HEK293 (cell line): ENCODE data around the gene UTP14C.

Source experiments
- CTCF ChIA-PET: fragments of 350-600 bp; formaldehyde crosslinking; extraction: SDS; loops from one replicate; lab custom pipeline; 2021; ENCODE audit warnings: antibody characterized with exemption; lab: Yijun Ruan, JAX
- POLR2A ChIA-PET: fragments of 300-600 bp; formaldehyde crosslinking; extraction: SDS; loops from one replicate; lab custom pipeline; 2020; ENCODE audit warnings: antibody characterized with exemption, inconsistent platforms; lab: Yijun Ruan, JAX
- H3K27ac ChIP-seq: fragments of 200-500 bp; sonication (Bioruptor generic); 2 replicates; pipeline ENCODE4 v1.5.1; 2014; ENCODE audit warnings: low read depth, low read length, control low read depth, inconsistent platforms; ENCODE audit errors: extremely low read depth
- H3K36me3 ChIP-seq, 2 experiments: fragments of 200-500 bp in 1 of 2; sonication (Bioruptor generic) in 1 of 2; 1 replicate in 1 of 2; 2 replicates in 1 of 2; pipeline ENCODE4 v1.5.1; 2014 to 2017; ENCODE audit warnings: inconsistent platforms in 2 of 2, low read length in 2 of 2; ENCODE audit not compliant: control insufficient read depth in 2 of 2, insufficient read depth in 1 of 2
- H3K4me1 ChIP-seq: fragments of 200-500 bp; sonication (Bioruptor generic); 2 replicates; pipeline ENCODE4 v1.5.1; 2014; ENCODE audit warnings: mild to moderate bottlenecking, low read length, inconsistent platforms; ENCODE audit not compliant: control insufficient read depth, insufficient read depth
- H3K4me3 ChIP-seq: 2 replicates; pipeline ENCODE4 v1.5.1; 2011; ENCODE audit warnings: low read depth, mild to moderate bottlenecking, control low read depth, low read length, moderate library complexity
- H3K9me3 ChIP-seq: fragments of 200-500 bp; sonication (Bioruptor generic); 2 replicates; pipeline ENCODE4 v1.5.1; 2014; ENCODE audit warnings: low read depth, low read length, inconsistent platforms; ENCODE audit not compliant: control insufficient read depth, insufficient read depth
- FEZF1 ChIP-seq: fragments of 450-650 bp; formaldehyde crosslinking; IDR thresholded peaks from 2 replicates; pipeline ENCODE4 v1.5.1; 2016; ENCODE audit warnings: missing biosample characterization, missing genetic modification characterization
- REPIN1 ChIP-seq: fragments of 450-650 bp; formaldehyde crosslinking; IDR thresholded peaks from 2 replicates; pipeline ENCODE4 v1.5.1; 2017; ENCODE audit warnings: missing biosample characterization, missing genetic modification characterization, low read depth
- SETDB1 ChIP-seq: IDR thresholded peaks from one replicate; pipeline ENCODE4 v1.6.1; 2017; ENCODE audit warnings: mild to moderate bottlenecking, low read length, moderate library complexity, mixed read lengths; ENCODE audit not compliant: insufficient read length
- ZNF112 ChIP-seq: fragments of 450-650 bp; formaldehyde crosslinking; IDR thresholded peaks from 2 replicates; pipeline ENCODE4 v1.5.0; 2017; ENCODE audit warnings: missing biosample characterization, missing genetic modification characterization
- ZNF155 ChIP-seq: fragments of 450-650 bp; formaldehyde crosslinking; IDR thresholded peaks from 2 replicates; pipeline ENCODE4 v1.5.1; 2016; ENCODE audit warnings: missing biosample characterization, missing genetic modification characterization
- ZNF19 ChIP-seq: fragments of 450-650 bp; formaldehyde crosslinking; IDR thresholded peaks from 2 replicates; pipeline ENCODE4; 2016; ENCODE audit warnings: missing biosample characterization, missing genetic modification characterization, low read depth
- ZNF248 ChIP-seq: fragments of 450-650 bp; formaldehyde crosslinking; IDR thresholded peaks from 2 replicates; pipeline ENCODE4 v1.5.1; 2017; ENCODE audit warnings: missing biosample characterization, missing genetic modification characterization
- ZNF354C ChIP-seq: fragments of 450-650 bp; formaldehyde crosslinking; IDR thresholded peaks from 2 replicates; pipeline ENCODE4 v1.5.1; 2016; ENCODE audit warnings: missing biosample characterization, missing genetic modification characterization, low read depth, borderline replicate concordance
- ZNF433 ChIP-seq: fragments of 450-650 bp; formaldehyde crosslinking; IDR thresholded peaks from 2 replicates; pipeline ENCODE4 v1.5.1; 2016; ENCODE audit warnings: missing biosample characterization, missing genetic modification characterization, low read depth
- ZNF501 ChIP-seq: fragments of 450-650 bp; formaldehyde crosslinking; IDR thresholded peaks from 2 replicates; pipeline ENCODE4 v1.5.1; 2016; ENCODE audit warnings: missing biosample characterization, missing genetic modification characterization
- TF ChIP-seq, protein P1 (sequence below): fragments of 450-650 bp; formaldehyde crosslinking; IDR thresholded peaks from 2 replicates; pipeline ENCODE4 v1.5.1; 2016; ENCODE audit warnings: missing biosample characterization, missing genetic modification characterization
- TF ChIP-seq, protein P2 (sequence below): fragments of 450-650 bp; formaldehyde crosslinking; optimal IDR thresholded peaks from 2 replicates; pipeline ENCODE3; 2016; ENCODE audit warnings: missing biosample characterization, mild to moderate bottlenecking, missing genetic modification characterization
- TF ChIP-seq, protein P3 (sequence below): fragments of 450-650 bp; formaldehyde crosslinking; IDR thresholded peaks from 2 replicates; pipeline ENCODE4 v1.5.1; 2017; ENCODE audit warnings: missing biosample characterization, missing genetic modification characterization
- TF ChIP-seq, protein P4 (sequence below): fragments of 450-650 bp; IDR thresholded peaks from 2 replicates; pipeline ENCODE4 v1.5.1; 2018; ENCODE audit warnings: missing biosample characterization, mild to moderate bottlenecking, missing genetic modification characterization
- TF ChIP-seq, protein P5 (sequence below): fragments of 450-650 bp; formaldehyde crosslinking; IDR thresholded peaks from 2 replicates; pipeline ENCODE4 v1.5.1; 2016; ENCODE audit warnings: missing biosample characterization, missing genetic modification characterization
- TF ChIP-seq, protein P6 (sequence below): fragments of 450-650 bp; formaldehyde crosslinking; IDR thresholded peaks from 2 replicates; pipeline ENCODE4 v1.5.1; 2016; ENCODE audit warnings: missing biosample characterization, missing genetic modification characterization

Gene UTP14C

DNA sequence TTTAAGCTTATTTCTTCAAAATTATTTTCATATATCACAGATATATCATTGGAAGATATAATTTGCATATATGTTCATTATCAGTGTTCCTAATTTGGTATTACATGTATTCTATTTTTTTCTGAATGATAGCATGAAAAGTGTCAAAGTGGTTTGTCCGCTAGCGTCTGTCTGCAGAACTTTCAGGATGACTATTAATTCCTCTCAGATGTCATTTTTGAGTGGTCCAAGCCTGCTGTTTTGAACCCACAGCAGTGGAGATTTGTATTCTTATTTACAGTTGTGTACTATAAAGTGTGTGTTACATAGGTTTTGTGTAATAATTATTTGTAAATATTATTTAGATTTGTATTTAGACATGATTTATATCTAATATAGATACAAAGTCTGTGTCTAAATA, 8.5 kb downstream of the UTP14C start:
- H3K27ac ChIP-seq = no peak overlapping the region
- POLR2A ChIA-PET = interaction anchor here (2.0 kb wide), 1 partner anchor 21 kb away, joined by 6 read pairs; the partner anchor contains the start of gene ALG11
- H3K4me1 ChIP-seq = no peaks in the 10 kb centered on the region
- TF ChIP-seq, protein P1, sequence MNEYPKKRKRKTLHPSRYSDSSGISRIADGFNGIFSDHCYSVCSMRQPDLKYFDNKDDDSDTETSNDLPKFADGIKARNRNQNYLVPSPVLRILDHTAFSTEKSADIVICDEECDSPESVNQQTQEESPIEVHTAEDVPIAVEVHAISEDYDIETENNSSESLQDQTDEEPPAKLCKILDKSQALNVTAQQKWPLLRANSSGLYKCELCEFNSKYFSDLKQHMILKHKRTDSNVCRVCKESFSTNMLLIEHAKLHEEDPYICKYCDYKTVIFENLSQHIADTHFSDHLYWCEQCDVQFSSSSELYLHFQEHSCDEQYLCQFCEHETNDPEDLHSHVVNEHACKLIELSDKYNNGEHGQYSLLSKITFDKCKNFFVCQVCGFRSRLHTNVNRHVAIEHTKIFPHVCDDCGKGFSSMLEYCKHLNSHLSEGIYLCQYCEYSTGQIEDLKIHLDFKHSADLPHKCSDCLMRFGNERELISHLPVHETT (tag by site-specific recombination) = no peak
- TF ChIP-seq ZNF433 (no peak), ZNF19 (tag by site-specific recombination) (no peak), ZNF354C (tag by site-specific recombination) (no peak)
- H3K4me3 ChIP-seq = no peak overlapping the region
- CTCF ChIA-PET = interaction anchor here (0.6 kb wide), 1 partner anchor 36 kb away, joined by 3 read pairs; no protein-coding TSS in a partner anchor
- no peaks in the 10 kb centered on the region for H3K9me3 ChIP-seq
- peaks cover 0 to 3% of the 10 kb centered on the region in 2 experiments; a peak in 2 of 3 replicates for H3K36me3 ChIP-seq

DNA sequence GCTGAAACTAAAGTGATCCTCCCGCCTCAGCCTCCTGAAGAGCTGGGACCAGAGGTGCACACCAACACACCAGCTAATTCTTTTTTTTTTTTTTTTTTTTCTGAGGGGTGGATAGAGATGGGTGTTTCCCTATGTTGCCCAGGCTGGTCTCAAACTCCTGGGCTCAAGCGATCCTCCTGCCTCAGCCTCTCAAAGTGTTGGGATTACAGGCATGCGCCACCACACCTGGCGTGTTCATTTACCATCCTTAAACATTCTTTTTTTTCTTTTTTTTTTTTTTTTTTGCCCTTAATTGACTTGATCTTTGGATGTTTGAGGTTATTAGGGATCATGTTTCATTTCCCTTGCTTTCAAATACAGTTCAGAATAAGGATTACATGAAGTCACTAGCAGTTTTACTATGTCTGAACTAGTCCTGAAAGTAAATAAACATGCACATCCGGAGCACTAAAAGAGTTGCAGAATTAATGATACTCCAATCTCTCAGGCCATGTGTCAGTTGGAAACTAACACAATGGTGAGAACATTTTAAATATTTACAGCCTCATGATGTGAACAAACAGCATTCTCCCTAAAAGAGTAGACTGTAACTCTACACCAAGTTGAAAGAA, 10.2 kb downstream of the UTP14C start:
- Histone ChIP-seq H3K36me3 (no peaks in the 10 kb centered on the region), H3K9me3 (no peaks in the 10 kb centered on the region), H3K27ac (no peak overlapping the region), H3K4me3 (no peak overlapping the region), H3K4me1 (no peaks in the 10 kb centered on the region)
- ChIA-PET CTCF (interaction anchor here (0.5 to 0.6 kb wide), 2 partner anchors 33 to 51 kb away, joined by 3 to 4 read pairs; no protein-coding TSS in a partner anchor), POLR2A (no interaction called here)
- no peak for TF ChIP-seq REPIN1 (tag by site-specific recombination)
- TF ChIP-seq FEZF1 = peak; percentile 32; the same call in 1 of the 2 replicates
- TF ChIP-seq, protein P2, sequence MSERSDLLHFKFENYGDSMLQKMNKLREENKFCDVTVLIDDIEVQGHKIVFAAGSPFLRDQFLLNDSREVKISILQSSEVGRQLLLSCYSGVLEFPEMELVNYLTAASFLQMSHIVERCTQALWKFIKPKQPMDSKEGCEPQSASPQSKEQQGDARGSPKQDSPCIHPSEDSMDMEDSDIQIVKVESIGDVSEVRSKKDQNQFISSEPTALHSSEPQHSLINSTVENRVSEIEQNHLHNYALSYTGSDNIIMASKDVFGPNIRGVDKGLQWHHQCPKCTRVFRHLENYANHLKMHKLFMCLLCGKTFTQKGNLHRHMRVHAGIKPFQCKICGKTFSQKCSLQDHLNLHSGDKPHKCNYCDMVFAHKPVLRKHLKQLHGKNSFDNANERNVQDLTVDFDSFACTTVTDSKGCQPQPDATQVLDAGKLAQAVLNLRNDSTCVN = no peak
- no peak for TF ChIP-seq ZNF155 (tag by site-specific recombination)
- no peak for TF ChIP-seq ZNF501
- TF ChIP-seq, protein P3, sequence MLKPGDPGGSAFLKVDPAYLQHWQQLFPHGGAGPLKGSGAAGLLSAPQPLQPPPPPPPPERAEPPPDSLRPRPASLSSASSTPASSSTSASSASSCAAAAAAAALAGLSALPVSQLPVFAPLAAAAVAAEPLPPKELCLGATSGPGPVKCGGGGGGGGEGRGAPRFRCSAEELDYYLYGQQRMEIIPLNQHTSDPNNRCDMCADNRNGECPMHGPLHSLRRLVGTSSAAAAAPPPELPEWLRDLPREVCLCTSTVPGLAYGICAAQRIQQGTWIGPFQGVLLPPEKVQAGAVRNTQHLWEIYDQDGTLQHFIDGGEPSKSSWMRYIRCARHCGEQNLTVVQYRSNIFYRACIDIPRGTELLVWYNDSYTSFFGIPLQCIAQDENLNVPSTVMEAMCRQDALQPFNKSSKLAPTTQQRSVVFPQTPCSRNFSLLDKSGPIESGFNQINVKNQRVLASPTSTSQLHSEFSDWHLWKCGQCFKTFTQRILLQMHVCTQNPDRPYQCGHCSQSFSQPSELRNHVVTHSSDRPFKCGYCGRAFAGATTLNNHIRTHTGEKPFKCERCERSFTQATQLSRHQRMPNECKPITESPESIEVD (tag by site-specific recombination) = peak; percentile 63; the same call in 1 of the 2 replicates
- TF ChIP-seq, protein P4, sequence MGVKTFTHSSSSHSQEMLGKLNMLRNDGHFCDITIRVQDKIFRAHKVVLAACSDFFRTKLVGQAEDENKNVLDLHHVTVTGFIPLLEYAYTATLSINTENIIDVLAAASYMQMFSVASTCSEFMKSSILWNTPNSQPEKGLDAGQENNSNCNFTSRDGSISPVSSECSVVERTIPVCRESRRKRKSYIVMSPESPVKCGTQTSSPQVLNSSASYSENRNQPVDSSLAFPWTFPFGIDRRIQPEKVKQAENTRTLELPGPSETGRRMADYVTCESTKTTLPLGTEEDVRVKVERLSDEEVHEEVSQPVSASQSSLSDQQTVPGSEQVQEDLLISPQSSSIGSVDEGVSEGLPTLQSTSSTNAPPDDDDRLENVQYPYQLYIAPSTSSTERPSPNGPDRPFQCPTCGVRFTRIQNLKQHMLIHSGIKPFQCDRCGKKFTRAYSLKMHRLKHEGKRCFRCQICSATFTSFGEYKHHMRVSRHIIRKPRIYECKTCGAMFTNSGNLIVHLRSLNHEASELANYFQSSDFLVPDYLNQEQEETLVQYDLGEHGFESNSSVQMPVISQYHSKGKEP = peak; percentile 70; the same call in 1 of the 2 replicates
- peak; percentile 38 for TF ChIP-seq SETDB1
- TF ChIP-seq ZNF248 (tag by site-specific recombination) = no peak
- TF ChIP-seq, protein P5, sequence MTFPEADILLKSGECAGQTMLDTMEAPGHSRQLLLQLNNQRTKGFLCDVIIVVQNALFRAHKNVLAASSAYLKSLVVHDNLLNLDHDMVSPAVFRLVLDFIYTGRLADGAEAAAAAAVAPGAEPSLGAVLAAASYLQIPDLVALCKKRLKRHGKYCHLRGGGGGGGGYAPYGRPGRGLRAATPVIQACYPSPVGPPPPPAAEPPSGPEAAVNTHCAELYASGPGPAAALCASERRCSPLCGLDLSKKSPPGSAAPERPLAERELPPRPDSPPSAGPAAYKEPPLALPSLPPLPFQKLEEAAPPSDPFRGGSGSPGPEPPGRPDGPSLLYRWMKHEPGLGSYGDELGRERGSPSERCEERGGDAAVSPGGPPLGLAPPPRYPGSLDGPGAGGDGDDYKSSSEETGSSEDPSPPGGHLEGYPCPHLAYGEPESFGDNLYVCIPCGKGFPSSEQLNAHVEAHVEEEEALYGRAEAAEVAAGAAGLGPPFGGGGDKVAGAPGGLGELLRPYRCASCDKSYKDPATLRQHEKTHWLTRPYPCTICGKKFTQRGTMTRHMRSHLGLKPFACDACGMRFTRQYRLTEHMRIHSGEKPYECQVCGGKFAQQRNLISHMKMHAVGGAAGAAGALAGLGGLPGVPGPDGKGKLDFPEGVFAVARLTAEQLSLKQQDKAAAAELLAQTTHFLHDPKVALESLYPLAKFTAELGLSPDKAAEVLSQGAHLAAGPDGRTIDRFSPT (tag by site-specific recombination) = no peak
- TF ChIP-seq ZNF112 (tag by site-specific recombination) = no peak
- TF ChIP-seq, protein P6, sequence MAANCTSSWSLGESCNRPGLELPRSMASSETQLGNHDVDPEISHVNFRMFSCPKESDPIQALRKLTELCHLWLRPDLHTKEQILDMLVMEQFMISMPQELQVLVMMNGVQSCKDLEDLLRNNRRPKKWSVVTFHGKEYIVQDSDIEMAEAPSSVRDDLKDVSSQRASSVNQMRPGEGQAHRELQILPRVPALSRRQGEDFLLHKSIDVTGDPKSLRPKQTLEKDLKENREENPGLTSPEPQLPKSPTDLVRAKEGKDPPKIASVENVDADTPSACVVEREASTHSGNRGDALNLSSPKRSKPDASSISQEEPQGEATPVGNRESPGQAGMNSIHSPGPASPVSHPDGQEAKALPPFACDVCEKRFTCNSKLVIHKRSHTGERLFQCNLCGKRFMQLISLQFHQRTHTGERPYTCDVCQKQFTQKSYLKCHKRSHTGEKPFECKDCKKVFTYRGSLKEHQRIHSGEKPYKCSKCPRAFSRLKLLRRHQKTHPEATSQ = no peak
